Mesothelial cell of epicardium (in vitro differentiated cells): ENCODE results near the gene SORCS3. TPM values are rescaled to one million over a fixed set of nuclear protein-coding genes. Genes with fewer than 3 reads are reported as not detected.

Experiments
- DNase-seq, 2 experiments: peaks; one replicate each; pipeline ENCODE4 v3.0.0; 2021; ENCODE audit warnings: low spot score in 2 of 2; ENCODE audit not compliant: unreplicated experiment in 2 of 2
- H3K27ac Mint-ChIP-seq: 2 replicates; pipeline ENCODE4 v1.8.0; 2021; ENCODE audit warnings: mixed read lengths
- H3K27me3 Mint-ChIP-seq: 2 replicates; pipeline ENCODE4 v1.8.0; 2021; ENCODE audit warnings: low read depth, mixed read lengths
- H3K36me3 Mint-ChIP-seq: 2 replicates; pipeline ENCODE4 v1.8.0; 2021; ENCODE audit warnings: mixed read lengths
- H3K4me1 Mint-ChIP-seq: 2 replicates; pipeline ENCODE4 v1.8.0; 2021; ENCODE audit warnings: mixed read lengths
- H3K4me3 Mint-ChIP-seq: 2 replicates; pipeline ENCODE4 v1.8.0; 2021; ENCODE audit warnings: mild to moderate bottlenecking, moderate library complexity, mixed read lengths
- H3K9me3 Mint-ChIP-seq: 2 replicates; pipeline ENCODE4 v1.8.0; 2021; ENCODE audit warnings: mixed read lengths
- total RNA-seq: library from RNA; stranded (reverse); gene quantifications from 3 replicates; pipeline ENCODE4 v1.2.1, GENCODE V29; 2021
- TF ChIP-seq, protein P1 (sequence below): fragments of 200-600 bp; sonication (generic); IDR thresholded peaks from one replicate; pipeline ENCODE4 v1.5.0; 2021; ENCODE audit warnings: antibody characterized with exemption; ENCODE audit not compliant: unreplicated experiment

Gene SORCS3
- total RNA-seq, 1 donor from 2014 or later = 0.04 TPM

- Mint-ChIP-seq H3K27me3 (peaks cover 36% of the 10 kb centered on the region), H3K4me3 (no peak overlapping the region), H3K27ac (no peak overlapping the region), H3K9me3 (no peaks in the 10 kb centered on the region), H3K36me3 (no peaks in the 10 kb centered on the region), H3K4me1 (no peaks in the 10 kb centered on the region)
- DNase-seq = no peak
- TF ChIP-seq, protein P1, sequence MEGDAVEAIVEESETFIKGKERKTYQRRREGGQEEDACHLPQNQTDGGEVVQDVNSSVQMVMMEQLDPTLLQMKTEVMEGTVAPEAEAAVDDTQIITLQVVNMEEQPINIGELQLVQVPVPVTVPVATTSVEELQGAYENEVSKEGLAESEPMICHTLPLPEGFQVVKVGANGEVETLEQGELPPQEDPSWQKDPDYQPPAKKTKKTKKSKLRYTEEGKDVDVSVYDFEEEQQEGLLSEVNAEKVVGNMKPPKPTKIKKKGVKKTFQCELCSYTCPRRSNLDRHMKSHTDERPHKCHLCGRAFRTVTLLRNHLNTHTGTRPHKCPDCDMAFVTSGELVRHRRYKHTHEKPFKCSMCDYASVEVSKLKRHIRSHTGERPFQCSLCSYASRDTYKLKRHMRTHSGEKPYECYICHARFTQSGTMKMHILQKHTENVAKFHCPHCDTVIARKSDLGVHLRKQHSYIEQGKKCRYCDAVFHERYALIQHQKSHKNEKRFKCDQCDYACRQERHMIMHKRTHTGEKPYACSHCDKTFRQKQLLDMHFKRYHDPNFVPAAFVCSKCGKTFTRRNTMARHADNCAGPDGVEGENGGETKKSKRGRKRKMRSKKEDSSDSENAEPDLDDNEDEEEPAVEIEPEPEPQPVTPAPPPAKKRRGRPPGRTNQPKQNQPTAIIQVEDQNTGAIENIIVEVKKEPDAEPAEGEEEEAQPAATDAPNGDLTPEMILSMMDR = no peak
Measured at GRCh38 chr10:105094048-105094447, 453.0 kb downstream of the SORCS3 start.

DNA sequence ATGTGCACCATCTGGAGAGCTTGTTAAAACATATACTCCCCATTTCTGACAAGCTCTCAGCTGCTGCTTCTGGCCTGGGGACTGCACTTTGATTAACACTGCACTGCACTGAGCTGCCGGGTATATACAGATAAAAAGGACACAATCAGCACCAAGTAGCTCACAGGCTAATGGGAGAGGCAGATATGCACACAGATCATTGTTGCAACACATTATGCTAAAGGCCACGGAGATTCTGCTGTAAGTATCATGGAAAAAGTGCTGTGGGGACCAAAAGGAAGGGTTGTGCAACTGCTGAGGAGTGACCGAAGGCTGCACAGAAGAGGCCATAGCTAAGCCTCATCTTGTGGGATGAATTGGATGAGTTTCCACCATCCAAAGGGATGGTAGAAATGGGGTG, 455.2 kb downstream of the SORCS3 start:
- TF ChIP-seq, protein P1 = no peak
- Mint-ChIP-seq H3K9me3 (no peaks in the 10 kb centered on the region), H3K36me3 (no peaks in the 10 kb centered on the region), H3K27ac (no peak overlapping the region), H3K27me3 (peaks cover 36% of the 10 kb centered on the region), H3K4me3 (no peak overlapping the region), H3K4me1 (no peaks in the 10 kb centered on the region)
- no peak for DNase-seq

DNA sequence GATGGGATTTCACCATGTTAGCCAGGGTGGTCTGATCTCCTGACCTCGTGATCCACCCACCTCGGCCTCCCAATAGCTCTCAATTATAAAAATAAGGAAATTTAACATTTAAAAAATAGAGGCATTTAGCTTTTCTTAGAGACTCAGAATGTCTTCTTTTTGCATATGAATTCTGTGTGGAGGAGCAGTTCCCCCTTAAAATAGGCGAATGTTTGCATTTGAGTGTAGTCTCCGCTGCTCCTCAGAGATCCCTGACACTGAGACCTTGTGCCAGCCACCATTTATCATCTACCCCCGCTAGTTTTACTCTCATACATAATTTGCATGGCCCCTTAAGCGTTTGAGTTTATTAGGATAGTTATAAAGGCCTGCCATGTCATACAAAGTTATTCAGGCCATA, 461.9 kb downstream of the SORCS3 start:
- Mint-ChIP-seq H3K27ac (no peak overlapping the region), H3K4me3 (no peak overlapping the region), H3K9me3 (no peaks in the 10 kb centered on the region), H3K4me1 (no peaks in the 10 kb centered on the region), H3K27me3 (peaks cover 35% of the 10 kb centered on the region), H3K36me3 (no peaks in the 10 kb centered on the region)
- TF ChIP-seq, protein P1 = no peak
- no peak for DNase-seq

DNA sequence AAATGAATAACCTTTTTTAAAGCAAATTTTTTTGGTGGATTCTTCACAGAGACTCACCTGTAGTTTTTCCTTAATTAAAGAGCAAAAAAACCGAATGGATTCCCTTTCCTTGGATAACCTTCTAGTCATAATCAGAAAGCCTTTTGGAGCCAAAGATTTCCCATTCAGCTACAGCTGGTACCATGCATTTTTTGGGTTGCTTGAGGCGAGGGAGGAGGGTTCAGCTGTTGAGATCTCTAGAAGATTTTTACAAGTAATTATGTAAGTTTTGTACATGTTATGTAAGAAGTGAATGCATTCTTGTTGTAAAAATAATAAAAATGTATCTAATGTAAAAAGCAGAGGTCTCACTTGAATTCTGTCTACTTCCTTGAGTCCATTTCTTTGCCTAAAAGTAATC, 463.2 kb downstream of the SORCS3 start:
- no peak overlapping the region for H3K27ac Mint-ChIP-seq
- TF ChIP-seq, protein P1 = no peak
- no peaks in the 10 kb centered on the region for H3K36me3 Mint-ChIP-seq
- H3K27me3 Mint-ChIP-seq = peaks cover 30% of the 10 kb centered on the region
- DNase-seq = no peak
- H3K4me1 Mint-ChIP-seq = no peaks in the 10 kb centered on the region
- no peaks in the 10 kb centered on the region for H3K9me3 Mint-ChIP-seq
- no peak overlapping the region for H3K4me3 Mint-ChIP-seq

DNA sequence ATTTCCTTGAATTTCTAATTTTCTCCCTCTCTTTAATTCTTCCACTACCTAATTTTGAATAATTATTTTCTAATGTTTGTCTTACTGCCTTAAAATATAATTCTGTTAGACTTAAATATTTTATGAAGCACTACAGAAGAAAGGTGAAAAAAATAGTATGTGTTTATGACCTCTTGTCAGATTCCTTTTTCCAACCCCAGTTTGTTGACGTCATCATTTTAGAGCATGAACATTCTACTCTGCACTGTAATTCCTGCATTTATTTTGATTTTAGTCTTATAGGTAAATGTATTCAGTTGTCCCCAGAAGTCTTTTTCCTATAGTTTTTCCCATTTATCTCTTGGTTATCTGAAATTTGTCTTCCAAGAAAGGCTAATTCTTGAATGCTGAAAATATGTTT, 468.1 kb downstream of the SORCS3 start:
- Mint-ChIP-seq H3K36me3 (no peaks in the 10 kb centered on the region), H3K9me3 (peaks cover 4% of the 10 kb centered on the region), H3K27me3 (peaks cover 32% of the 10 kb centered on the region), H3K27ac (no peak overlapping the region), H3K4me3 (no peak overlapping the region), H3K4me1 (no peaks in the 10 kb centered on the region)
- no peak for DNase-seq
- TF ChIP-seq, protein P1 = no peak

DNA sequence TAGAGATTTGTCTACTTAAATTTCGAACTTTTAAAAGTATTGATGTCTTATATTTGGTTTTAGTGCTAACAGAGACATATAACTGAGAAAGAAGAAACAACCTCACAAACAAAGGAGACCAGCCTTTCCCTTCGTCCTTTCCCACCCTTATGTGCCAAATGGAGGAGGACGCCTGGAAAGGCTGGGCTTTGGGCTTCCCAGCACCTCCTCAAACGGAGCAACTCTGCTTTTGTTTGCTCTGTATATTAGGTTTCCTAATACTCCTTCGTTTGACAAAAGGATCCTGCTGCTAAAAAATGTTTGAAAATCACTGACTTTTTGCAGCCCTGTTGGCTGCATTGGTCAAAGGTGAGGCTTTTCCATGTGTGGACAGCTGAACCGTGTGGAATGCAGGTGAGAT, 471.8 kb downstream of the SORCS3 start:
- DNase-seq = no peak
- no peak overlapping the region for H3K27ac Mint-ChIP-seq
- H3K9me3 Mint-ChIP-seq = peaks cover 8% of the 10 kb centered on the region
- H3K27me3 Mint-ChIP-seq = peaks cover 24% of the 10 kb centered on the region
- no peaks in the 10 kb centered on the region for H3K36me3 Mint-ChIP-seq
- TF ChIP-seq, protein P1 = no peak
- no peak overlapping the region for H3K4me3 Mint-ChIP-seq
- no peaks in the 10 kb centered on the region for H3K4me1 Mint-ChIP-seq
